ENCODE measurements around the gene GPR15.

Gene GPR15

GRCh38 chr3:98573181-98573728 lies 41.5 kb downstream of the GPR15 start:
- TF ChIP-seq POLR2AphosphoS5 (IDR thresholded peaks at IDR 0.05; ENCODE audit: low read depth, low read length) (no peak), TAF1 (IDR thresholded peaks at IDR 0.05; ENCODE audit: borderline replicate concordance, insufficient read depth, low read length) (no peak), SIN3A (IDR thresholded peaks at IDR 0.05; ENCODE audit: borderline replicate concordance, insufficient read depth, low read length) (no peak), FOXP2 (optimal IDR thresholded peaks at IDR 0.05; ENCODE audit: borderline replicate concordance, extremely low read depth, extremely low read length, insufficient read depth) (no peak)
- TF ChIP-seq, protein P1, sequence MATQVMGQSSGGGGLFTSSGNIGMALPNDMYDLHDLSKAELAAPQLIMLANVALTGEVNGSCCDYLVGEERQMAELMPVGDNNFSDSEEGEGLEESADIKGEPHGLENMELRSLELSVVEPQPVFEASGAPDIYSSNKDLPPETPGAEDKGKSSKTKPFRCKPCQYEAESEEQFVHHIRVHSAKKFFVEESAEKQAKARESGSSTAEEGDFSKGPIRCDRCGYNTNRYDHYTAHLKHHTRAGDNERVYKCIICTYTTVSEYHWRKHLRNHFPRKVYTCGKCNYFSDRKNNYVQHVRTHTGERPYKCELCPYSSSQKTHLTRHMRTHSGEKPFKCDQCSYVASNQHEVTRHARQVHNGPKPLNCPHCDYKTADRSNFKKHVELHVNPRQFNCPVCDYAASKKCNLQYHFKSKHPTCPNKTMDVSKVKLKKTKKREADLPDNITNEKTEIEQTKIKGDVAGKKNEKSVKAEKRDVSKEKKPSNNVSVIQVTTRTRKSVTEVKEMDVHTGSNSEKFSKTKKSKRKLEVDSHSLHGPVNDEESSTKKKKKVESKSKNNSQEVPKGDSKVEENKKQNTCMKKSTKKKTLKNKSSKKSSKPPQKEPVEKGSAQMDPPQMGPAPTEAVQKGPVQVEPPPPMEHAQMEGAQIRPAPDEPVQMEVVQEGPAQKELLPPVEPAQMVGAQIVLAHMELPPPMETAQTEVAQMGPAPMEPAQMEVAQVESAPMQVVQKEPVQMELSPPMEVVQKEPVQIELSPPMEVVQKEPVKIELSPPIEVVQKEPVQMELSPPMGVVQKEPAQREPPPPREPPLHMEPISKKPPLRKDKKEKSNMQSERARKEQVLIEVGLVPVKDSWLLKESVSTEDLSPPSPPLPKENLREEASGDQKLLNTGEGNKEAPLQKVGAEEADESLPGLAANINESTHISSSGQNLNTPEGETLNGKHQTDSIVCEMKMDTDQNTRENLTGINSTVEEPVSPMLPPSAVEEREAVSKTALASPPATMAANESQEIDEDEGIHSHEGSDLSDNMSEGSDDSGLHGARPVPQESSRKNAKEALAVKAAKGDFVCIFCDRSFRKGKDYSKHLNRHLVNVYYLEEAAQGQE (IDR thresholded peaks at IDR 0.05; ENCODE audit: insufficient read depth in 1 of 2, low read depth in 2 of 2, low read length in 2 of 2): no peak

DNA sequence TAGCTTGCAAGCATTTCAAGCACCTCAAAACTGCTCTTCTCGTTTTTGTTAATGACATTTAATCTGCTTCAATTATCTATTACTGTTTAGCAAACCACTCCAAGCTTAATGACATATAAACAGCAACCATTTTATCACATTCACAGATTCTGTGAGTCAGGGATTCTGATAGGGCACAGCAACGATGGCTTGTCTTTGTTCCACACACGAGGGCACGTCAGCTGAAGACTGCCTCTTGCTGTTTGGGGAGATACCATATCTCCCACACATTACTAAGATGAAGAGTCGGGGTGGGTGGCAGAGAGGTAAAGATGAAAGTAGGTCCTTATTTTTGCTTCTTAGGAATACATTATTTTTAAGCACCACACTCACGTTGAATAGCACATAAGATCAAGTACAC lies 42.4 kb downstream of the GPR15 start:
- TF ChIP-seq TAF1 (IDR thresholded peaks at IDR 0.05; ENCODE audit: borderline replicate concordance, insufficient read depth, low read length) (no peak), FOXP2 (optimal IDR thresholded peaks at IDR 0.05; ENCODE audit: borderline replicate concordance, extremely low read depth, extremely low read length, insufficient read depth) (no peak), POLR2AphosphoS5 (IDR thresholded peaks at IDR 0.05; ENCODE audit: low read depth, low read length) (no peak), SIN3A (IDR thresholded peaks at IDR 0.05; ENCODE audit: borderline replicate concordance, insufficient read depth, low read length) (no peak)
- TF ChIP-seq, protein P1 (IDR thresholded peaks at IDR 0.05; ENCODE audit: insufficient read depth in 1 of 2, low read depth in 2 of 2, low read length in 2 of 2): no peak

- TF ChIP-seq TAF1 (IDR thresholded peaks at IDR 0.05; ENCODE audit: borderline replicate concordance, insufficient read depth, low read length) (no peak), SIN3A (IDR thresholded peaks at IDR 0.05; ENCODE audit: borderline replicate concordance, insufficient read depth, low read length) (no peak), POLR2AphosphoS5 (IDR thresholded peaks at IDR 0.05; ENCODE audit: low read depth, low read length) (no peak), FOXP2 (optimal IDR thresholded peaks at IDR 0.05; ENCODE audit: borderline replicate concordance, extremely low read depth, extremely low read length, insufficient read depth) (no peak)
- TF ChIP-seq, protein P1 (IDR thresholded peaks at IDR 0.05; ENCODE audit: insufficient read depth in 1 of 2, low read depth in 2 of 2, low read length in 2 of 2): no peak
These were observed 45.6 kb downstream of the GPR15 start for GRCh38 chr3:98577178-98577895.

GRCh38 chr3:98580401-98581386 lies 48.9 kb downstream of the GPR15 start:
- no peak for TF ChIP-seq FOXP2 (optimal IDR thresholded peaks at IDR 0.05; ENCODE audit: borderline replicate concordance, extremely low read depth, extremely low read length, insufficient read depth)
- no peak for TF ChIP-seq SIN3A (IDR thresholded peaks at IDR 0.05; ENCODE audit: borderline replicate concordance, insufficient read depth, low read length)
- TF ChIP-seq, protein P1 (IDR thresholded peaks at IDR 0.05; ENCODE audit: insufficient read depth in 1 of 2, low read depth in 2 of 2, low read length in 2 of 2): no peak
- TF ChIP-seq POLR2AphosphoS5 (IDR thresholded peaks at IDR 0.05; ENCODE audit: low read depth, low read length): no peak
- no peak for TF ChIP-seq TAF1 (IDR thresholded peaks at IDR 0.05; ENCODE audit: borderline replicate concordance, insufficient read depth, low read length)

Measured in PFSK-1 (cell line).